SU-DHL-6 (cell line): ENCODE measurements around the gene PDZRN3.

Experiments used
- EZH2phosphoT487 ChIP-seq: fragments of 200-600 bp; sonication (generic), shearing (Covaris generic); conservative IDR thresholded peaks from 2 replicates; pipeline ENCODE4 v1.6.1; 2018; ENCODE audit warnings: mild to moderate bottlenecking, antibody characterized with exemption, low read length, moderate library complexity, mixed read lengths
- TF ChIP-seq, protein P1 (sequence below): fragments of 200-600 bp; sonication (generic); IDR thresholded peaks from one replicate; pipeline ENCODE4 v1.5.1; 2017; ENCODE audit warnings: antibody characterized with exemption, mild to moderate bottlenecking, low read length, moderate library complexity; ENCODE audit not compliant: insufficient read depth, poor library complexity, severe bottlenecking

DNA sequence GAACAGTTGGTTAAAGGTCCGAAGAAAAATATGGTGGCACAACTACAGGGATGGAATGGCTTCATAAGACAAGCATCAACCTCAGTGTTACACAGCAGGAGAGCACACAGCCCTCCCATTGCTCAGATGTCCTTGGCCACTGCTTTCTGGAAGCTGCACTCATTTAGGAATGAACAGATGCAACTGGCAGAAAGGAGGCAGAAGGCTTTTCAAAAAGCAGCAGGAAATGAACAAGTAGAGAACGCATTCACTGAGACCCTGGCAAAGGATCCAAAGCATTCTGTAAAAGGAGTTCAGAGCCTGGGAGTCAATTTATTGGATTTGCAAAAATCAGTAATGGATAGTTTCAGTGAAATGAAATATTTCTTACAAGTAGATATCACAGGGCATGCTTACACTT is 101.1 kb downstream of the PDZRN3 start:
- TF ChIP-seq, protein P1, sequence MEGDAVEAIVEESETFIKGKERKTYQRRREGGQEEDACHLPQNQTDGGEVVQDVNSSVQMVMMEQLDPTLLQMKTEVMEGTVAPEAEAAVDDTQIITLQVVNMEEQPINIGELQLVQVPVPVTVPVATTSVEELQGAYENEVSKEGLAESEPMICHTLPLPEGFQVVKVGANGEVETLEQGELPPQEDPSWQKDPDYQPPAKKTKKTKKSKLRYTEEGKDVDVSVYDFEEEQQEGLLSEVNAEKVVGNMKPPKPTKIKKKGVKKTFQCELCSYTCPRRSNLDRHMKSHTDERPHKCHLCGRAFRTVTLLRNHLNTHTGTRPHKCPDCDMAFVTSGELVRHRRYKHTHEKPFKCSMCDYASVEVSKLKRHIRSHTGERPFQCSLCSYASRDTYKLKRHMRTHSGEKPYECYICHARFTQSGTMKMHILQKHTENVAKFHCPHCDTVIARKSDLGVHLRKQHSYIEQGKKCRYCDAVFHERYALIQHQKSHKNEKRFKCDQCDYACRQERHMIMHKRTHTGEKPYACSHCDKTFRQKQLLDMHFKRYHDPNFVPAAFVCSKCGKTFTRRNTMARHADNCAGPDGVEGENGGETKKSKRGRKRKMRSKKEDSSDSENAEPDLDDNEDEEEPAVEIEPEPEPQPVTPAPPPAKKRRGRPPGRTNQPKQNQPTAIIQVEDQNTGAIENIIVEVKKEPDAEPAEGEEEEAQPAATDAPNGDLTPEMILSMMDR = no peak
- no peak for TF ChIP-seq EZH2phosphoT487
